Measurements from ENCODE around the gene YARS1. TPM values are rescaled to one million over a fixed set of nuclear protein-coding genes. Genes with fewer than 3 reads are reported as not detected.

The YARS1 gene
- total and polyA plus RNA-seq, 2 of the 13 experiments (the other 11 are each of a cell fraction or from before 2014, with no cell fraction given): 50.1 to 113 TPM

- TF ChIP-seq, protein P1, sequence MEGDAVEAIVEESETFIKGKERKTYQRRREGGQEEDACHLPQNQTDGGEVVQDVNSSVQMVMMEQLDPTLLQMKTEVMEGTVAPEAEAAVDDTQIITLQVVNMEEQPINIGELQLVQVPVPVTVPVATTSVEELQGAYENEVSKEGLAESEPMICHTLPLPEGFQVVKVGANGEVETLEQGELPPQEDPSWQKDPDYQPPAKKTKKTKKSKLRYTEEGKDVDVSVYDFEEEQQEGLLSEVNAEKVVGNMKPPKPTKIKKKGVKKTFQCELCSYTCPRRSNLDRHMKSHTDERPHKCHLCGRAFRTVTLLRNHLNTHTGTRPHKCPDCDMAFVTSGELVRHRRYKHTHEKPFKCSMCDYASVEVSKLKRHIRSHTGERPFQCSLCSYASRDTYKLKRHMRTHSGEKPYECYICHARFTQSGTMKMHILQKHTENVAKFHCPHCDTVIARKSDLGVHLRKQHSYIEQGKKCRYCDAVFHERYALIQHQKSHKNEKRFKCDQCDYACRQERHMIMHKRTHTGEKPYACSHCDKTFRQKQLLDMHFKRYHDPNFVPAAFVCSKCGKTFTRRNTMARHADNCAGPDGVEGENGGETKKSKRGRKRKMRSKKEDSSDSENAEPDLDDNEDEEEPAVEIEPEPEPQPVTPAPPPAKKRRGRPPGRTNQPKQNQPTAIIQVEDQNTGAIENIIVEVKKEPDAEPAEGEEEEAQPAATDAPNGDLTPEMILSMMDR (CRISPR knock-in tag; IDR thresholded peaks at IDR 0.05): peak; percentile 65
- TF ChIP-seq MZF1 (CRISPR knock-in tag; IDR thresholded peaks at IDR 0.05; ENCODE audit: borderline replicate concordance): no peak
- no peak for TF ChIP-seq ZNF335 (CRISPR knock-in tag; IDR thresholded peaks at IDR 0.05)
- peak; percentile 71; the same call in 1 of the 2 replicates for TF ChIP-seq ZBTB25 (CRISPR knock-in tag; IDR thresholded peaks at IDR 0.05)
- peak; percentile 87 for TF ChIP-seq ZBTB2 (CRISPR knock-in tag; IDR thresholded peaks at IDR 0.05; ENCODE audit: low read depth)
- no peak for TF ChIP-seq REL (CRISPR knock-in tag; conservative IDR thresholded peaks at IDR 0.05)
- no peak for TF ChIP-seq LCORL (IDR thresholded peaks at IDR 0.05)
- TF ChIP-seq LCORL (CRISPR knock-in tag; IDR thresholded peaks at IDR 0.05): peak; percentile 56
- TF ChIP-seq FOXO4 (CRISPR knock-in tag; conservative IDR thresholded peaks at IDR 0.05): no peak
- no peak for TF ChIP-seq ZNF253 (CRISPR knock-in tag; IDR thresholded peaks at IDR 0.05; ENCODE audit: borderline replicate concordance)
- no peak for TF ChIP-seq ZNF20 (CRISPR knock-in tag; IDR thresholded peaks at IDR 0.05)
- no peak for TF ChIP-seq ZNF460 (CRISPR knock-in tag; IDR thresholded peaks at IDR 0.05; ENCODE audit: borderline replicate concordance)
- peak; percentile 36 for TF ChIP-seq STAG1 (CRISPR knock-in tag; IDR thresholded peaks at IDR 0.05)
- TF ChIP-seq GATAD1 (CRISPR knock-in tag; IDR thresholded peaks at IDR 0.05): no peak
- TF ChIP-seq ZNF547 (CRISPR knock-in tag; IDR thresholded peaks at IDR 0.05): no peak
- peak; percentile 82 for TF ChIP-seq ZBTB26 (CRISPR knock-in tag; IDR thresholded peaks at IDR 0.05; ENCODE audit: borderline replicate concordance)
- TF ChIP-seq, protein P2, sequence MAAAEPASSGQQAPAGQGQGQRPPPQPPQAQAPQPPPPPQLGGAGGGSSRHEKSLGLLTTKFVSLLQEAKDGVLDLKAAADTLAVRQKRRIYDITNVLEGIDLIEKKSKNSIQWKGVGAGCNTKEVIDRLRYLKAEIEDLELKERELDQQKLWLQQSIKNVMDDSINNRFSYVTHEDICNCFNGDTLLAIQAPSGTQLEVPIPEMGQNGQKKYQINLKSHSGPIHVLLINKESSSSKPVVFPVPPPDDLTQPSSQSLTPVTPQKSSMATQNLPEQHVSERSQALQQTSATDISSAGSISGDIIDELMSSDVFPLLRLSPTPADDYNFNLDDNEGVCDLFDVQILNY (CRISPR knock-in tag; conservative IDR thresholded peaks at IDR 0.05): no peak
Measured at GRCh38 chr1:32741413-32742198, 75.6 kb downstream of the YARS1 start (continued).

Measured in HepG2 (cell line).